A549 treated with CpdA at 1 μM for 4 hours (cell line): Measurements from ENCODE around the gene DAD1. TPM values are rescaled to one million over a fixed set of nuclear protein-coding genes. Genes with fewer than 3 reads are reported as not detected.

ENCODE experiments used
- total RNA-seq: library from RNA; stranded (reverse); fragments of 200-300 nt; extraction: Qiagen RNA extraction; gene quantifications from 5 replicates; pipeline ENCODE4 v1.2.3, GENCODE V29; 2022; ENCODE audit warnings: low read depth

Gene DAD1
- total RNA-seq, result 322 to 375 TPM (median 345 TPM) in 5 replicates

DNA sequence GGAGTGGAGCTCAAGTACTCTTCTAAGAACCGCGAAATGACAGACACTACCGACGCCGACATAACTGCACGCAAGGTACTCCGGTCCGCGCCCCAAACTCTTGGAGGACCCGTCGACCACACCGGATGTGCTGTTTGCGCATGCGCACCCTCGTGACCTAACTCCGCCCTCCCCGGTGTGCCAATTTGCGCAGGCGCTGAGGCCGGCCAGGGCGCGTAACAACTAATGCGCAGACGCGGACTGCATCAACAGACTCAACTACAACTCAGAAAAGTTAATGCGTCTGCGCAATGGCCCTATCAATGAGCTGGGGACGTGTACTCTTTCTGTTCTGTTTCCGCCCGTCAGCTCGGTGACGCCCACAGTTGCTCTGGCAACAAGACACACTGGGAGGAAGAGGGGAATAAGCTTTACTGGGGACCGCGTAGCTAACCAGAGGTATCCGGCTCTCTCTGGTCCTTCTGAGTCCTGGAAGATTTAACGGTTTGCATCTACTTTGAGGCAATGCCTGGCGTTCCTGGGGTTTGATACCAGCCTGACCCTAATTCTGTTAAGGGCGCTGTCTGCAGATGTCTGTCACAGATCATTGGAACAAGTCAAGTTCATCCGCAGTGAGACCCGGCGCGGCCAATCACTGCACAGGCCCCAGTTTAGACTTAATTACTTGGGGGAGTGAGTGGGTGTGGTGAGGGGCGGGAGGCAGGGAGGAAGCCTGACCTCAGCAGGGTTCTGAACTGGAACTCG, at the start of gene DAD1:
TSS of gene DAD1 (minus strand) at position 129 of the 744 bp plus-strand sequence. CDS start at position 62, 67 bp downstream.

DNA sequence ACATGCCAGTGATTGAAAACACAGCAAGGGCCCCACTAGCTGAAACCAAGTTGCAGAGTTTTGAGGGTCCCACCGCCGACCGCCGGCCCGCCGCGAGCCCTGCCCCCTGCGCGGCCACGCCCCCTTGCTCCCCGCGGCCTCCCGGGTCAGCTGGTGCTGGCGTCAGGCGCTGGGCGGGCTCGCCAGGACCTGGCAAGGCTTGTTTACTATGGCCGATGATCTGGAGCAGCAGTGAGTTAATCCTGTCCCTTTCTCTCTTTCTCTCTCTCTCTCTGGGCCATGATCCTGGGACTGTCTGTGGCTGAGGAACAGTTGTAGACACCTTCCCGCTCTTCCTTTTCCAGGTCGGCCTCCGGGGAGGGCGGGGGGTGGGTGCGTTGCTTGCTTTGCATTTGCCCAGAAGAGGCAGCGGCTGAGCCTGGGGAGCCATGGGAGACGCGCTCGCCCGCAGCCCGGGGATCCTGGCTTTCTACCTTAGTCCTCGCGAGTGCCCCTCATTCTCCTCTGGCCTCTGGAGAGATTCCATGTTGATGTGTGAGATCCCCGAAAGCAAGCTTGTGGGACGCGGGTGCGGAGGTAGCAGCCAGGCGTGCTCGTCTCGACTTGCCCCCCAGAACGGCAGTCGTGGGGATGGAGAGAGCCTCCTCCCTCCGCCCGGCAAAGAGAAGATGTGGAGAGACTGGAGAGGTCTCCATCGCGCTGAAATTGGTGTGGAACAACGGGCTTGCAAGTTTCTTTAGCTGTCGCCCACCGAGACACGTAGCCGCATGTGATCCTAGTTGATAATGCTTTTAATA, 9.3 kb upstream of the DAD1 start, which contains the start of gene ABHD4:
TSS of gene ABHD4 (plus strand) at position 202 of the 797 bp plus-strand sequence. CDS start at position 209, 7 bp downstream.

Other genes starting within 250 kb of the DAD1 start
- 53.4 to 58.0 TPM (median 55.3 TPM) in 5 replicates for gene ABHD4, start 9.1 kb upstream of the DAD1 start, total RNA-seq
- gene OR6J1, start 55.1 kb upstream of the DAD1 start, total RNA-seq, result not detected in 5 replicates
- 142 to 166 TPM (median 162 TPM) in 5 replicates for gene OXA1L, start 177.5 kb upstream of the DAD1 start, total RNA-seq
- gene SLC7A7, start 226.2 kb upstream of the DAD1 start, total RNA-seq, result 9.2 to 15.7 TPM (median 11.5 TPM) in 5 replicates
- gene MRPL52, start 240.7 kb upstream of the DAD1 start, total RNA-seq, result 133 to 211 TPM (median 184 TPM) in 5 replicates
- gene MMP14, start 247.4 kb upstream of the DAD1 start, total RNA-seq, result 0.61 to 0.91 TPM (median 0.84 TPM) in 5 replicates